H9 (cell line): ENCODE data around the gene LCNL1. TPM values are rescaled to one million over a fixed set of nuclear protein-coding genes. Genes with fewer than 3 reads are reported as not detected.

Experiments
- DNase-seq: peaks from one replicate; pipeline ENCODE4 v3.0.0-alpha.2; 2017
- H2AFZ ChIP-seq: one replicate; pipeline ENCODE4 v1.6.1; 2013; ENCODE audit warnings: mild to moderate bottlenecking, low read length, control low read depth, moderate library complexity
- H2AK5ac ChIP-seq: 2 replicates; pipeline ENCODE4 v1.6.1; 2013; ENCODE audit warnings: low read length, control low read depth, mixed read lengths; ENCODE audit not compliant: insufficient read length
- H2BK120ac ChIP-seq: one replicate; pipeline ENCODE4 v1.6.1; 2013; ENCODE audit warnings: low read depth, mild to moderate bottlenecking, low read length, control low read depth, inconsistent platforms; ENCODE audit not compliant: poor library complexity, severe bottlenecking
- H2BK12ac ChIP-seq: 2 replicates; pipeline ENCODE4 v1.6.1; 2013; ENCODE audit warnings: low read length, control low read depth, mixed read lengths, low read depth; ENCODE audit not compliant: insufficient read length
- H2BK15ac ChIP-seq: 2 replicates; pipeline ENCODE4 v1.6.1; 2013; ENCODE audit warnings: low read depth, low read length, control low read depth
- H2BK20ac ChIP-seq: one replicate; pipeline ENCODE4 v1.6.1; 2013; ENCODE audit warnings: low read depth, mild to moderate bottlenecking, low read length, control low read depth, inconsistent platforms; ENCODE audit not compliant: poor library complexity, severe bottlenecking
- H2BK5ac ChIP-seq: 2 replicates; pipeline ENCODE4 v1.6.1; 2013; ENCODE audit warnings: low read length, control low read depth, mixed read lengths; ENCODE audit not compliant: insufficient read length
- H3K14ac ChIP-seq: 2 replicates; pipeline ENCODE4 v1.6.1; 2013; ENCODE audit warnings: low read length, control low read depth; ENCODE audit not compliant: insufficient read depth
- H3K18ac ChIP-seq: 2 replicates; pipeline ENCODE4 v1.6.1; 2013; ENCODE audit warnings: low read depth, mild to moderate bottlenecking, mixed read lengths, low read length, control low read depth; ENCODE audit not compliant: insufficient read length
- H3K23ac ChIP-seq: 2 replicates; pipeline ENCODE4 v1.6.1; 2013; ENCODE audit warnings: low read length, control low read depth, mixed read lengths, low read depth; ENCODE audit not compliant: insufficient read length
- H3K23me2 ChIP-seq: 2 replicates; pipeline ENCODE4 v1.6.1; 2013; ENCODE audit warnings: low read depth, mild to moderate bottlenecking, mixed read lengths, low read length, control low read depth; ENCODE audit not compliant: insufficient read length, poor library complexity, severe bottlenecking
- H3K27ac ChIP-seq: 2 replicates; pipeline ENCODE4 v1.5.1; 2013; ENCODE audit warnings: low read length, control low read depth, mixed read lengths, low read depth; ENCODE audit not compliant: insufficient read length
- H3K27me3 ChIP-seq: 2 replicates; pipeline ENCODE4 v1.6.1; 2013; ENCODE audit warnings: low read length, control low read depth, inconsistent platforms; ENCODE audit not compliant: insufficient read depth
- H3K4ac ChIP-seq: 2 replicates; pipeline ENCODE4 v1.6.1; 2013; ENCODE audit warnings: low read depth, mild to moderate bottlenecking, control low read depth, inconsistent platforms, low read length, moderate library complexity
- H3K4me1 ChIP-seq: 2 replicates; pipeline ENCODE4 v1.6.1; 2013; ENCODE audit warnings: low read length, control low read depth, inconsistent platforms; ENCODE audit not compliant: insufficient read depth
- H3K4me2 ChIP-seq: 2 replicates; pipeline ENCODE4 v1.6.1; 2013; ENCODE audit warnings: low read length, control low read depth, mixed read lengths; ENCODE audit not compliant: insufficient read length, insufficient read depth
- H3K56ac ChIP-seq: 2 replicates; pipeline ENCODE4 v1.6.1; 2013; ENCODE audit warnings: low read depth, mild to moderate bottlenecking, mixed read lengths, low read length, control low read depth; ENCODE audit not compliant: insufficient read length
- H3K79me1 ChIP-seq: 2 replicates; pipeline ENCODE4 v1.6.1; 2013; ENCODE audit warnings: low read depth, mild to moderate bottlenecking, moderate library complexity, low read length, control low read depth, inconsistent platforms; ENCODE audit not compliant: insufficient read depth, poor library complexity, severe bottlenecking
- H3K79me2 ChIP-seq: 2 replicates; pipeline ENCODE4 v1.6.1; 2013; ENCODE audit warnings: low read length, control low read depth, inconsistent platforms; ENCODE audit not compliant: insufficient read depth
- H3K9ac ChIP-seq: 2 replicates; pipeline ENCODE4 v1.6.1; 2013; ENCODE audit warnings: low read length, control low read depth, mixed read lengths; ENCODE audit not compliant: insufficient read length; ENCODE audit errors: extremely low read depth
- H3K9me3 ChIP-seq: one replicate; pipeline ENCODE4 v1.6.1; 2013; ENCODE audit warnings: low read depth, low read length, inconsistent platforms; ENCODE audit not compliant: control insufficient read depth
- H3T11ph ChIP-seq: one replicate; pipeline ENCODE4 v1.6.1; 2013; ENCODE audit warnings: mild to moderate bottlenecking, low read length, control low read depth, inconsistent platforms
- H4K20me1 ChIP-seq: one replicate; pipeline ENCODE4 v1.6.1; 2013; ENCODE audit not compliant: control insufficient read depth, insufficient read length, insufficient read depth
- H4K5ac ChIP-seq: 2 replicates; pipeline ENCODE4 v1.6.1; 2013; ENCODE audit warnings: low read depth, mild to moderate bottlenecking, mixed read lengths, low read length, control low read depth; ENCODE audit not compliant: insufficient read length
- H4K8ac ChIP-seq: replicated peaks from 2 replicates; pipeline ENCODE4 v1.6.1; 2013; ENCODE audit warnings: low read length, control low read depth, mixed read lengths, low read depth; ENCODE audit not compliant: insufficient read length
- H4K91ac ChIP-seq: 2 replicates; pipeline ENCODE4 v1.6.1; 2013; ENCODE audit warnings: low read depth, mild to moderate bottlenecking, moderate library complexity, mixed read lengths, low read length, control low read depth; ENCODE audit not compliant: insufficient read length
- H3K27ac Mint-ChIP-seq, 3 experiments: 2 replicates in 2 of 3; 3 replicates in 1 of 3; pipeline ENCODE4 v1.8.0; 2020 to 2021; ENCODE audit warnings: mixed read lengths in 3 of 3, mild to moderate bottlenecking in 1 of 3, moderate library complexity in 1 of 3
- H3K27me3 Mint-ChIP-seq: 2 replicates; pipeline ENCODE4 v1.8.0; 2021; ENCODE audit warnings: low read depth, mild to moderate bottlenecking, moderate library complexity, mixed read lengths
- H3K36me3 Mint-ChIP-seq, 3 experiments: 2 replicates in 2 of 3; 3 replicates in 1 of 3; pipeline ENCODE4 v1.8.0; 2020 to 2021; ENCODE audit warnings: low read depth in 3 of 3, mixed read lengths in 3 of 3; ENCODE audit not compliant: insufficient read depth in 1 of 3
- H3K4me1 Mint-ChIP-seq, 2 experiments: 2 replicates each; pipeline ENCODE4 v1.8.0; 2020; ENCODE audit warnings: mixed read lengths in 2 of 2
- H3K4me3 Mint-ChIP-seq, 2 experiments: 2 replicates in 1 of 2; 3 replicates in 1 of 2; pipeline ENCODE4 v1.8.0; 2020 to 2021; ENCODE audit warnings: mild to moderate bottlenecking in 2 of 2, mixed read lengths in 2 of 2, moderate library complexity in 1 of 2
- H3K9me3 Mint-ChIP-seq, 2 experiments: 2 replicates in 1 of 2; 3 replicates in 1 of 2; pipeline ENCODE4 v1.8.0; 2020; ENCODE audit warnings: mild to moderate bottlenecking in 2 of 2, mixed read lengths in 2 of 2, moderate library complexity in 1 of 2
- WGBS: extraction: QIAGEN DNeasy Blood & Tissue Kit; methylation state at CpG from one replicate; pipeline ENCODE4 v1.1.7; 2013; ENCODE audit warnings: missing lambda C conversion rate, low lambda C conversion rate, mixed read lengths; ENCODE audit not compliant: insufficient read length; ENCODE audit errors: extremely low coverage; 5-methylcytosine and 5-hydroxymethylcytosine counted together
- total RNA-seq: library from RNA; stranded (reverse); gene quantifications from 2 replicates; pipeline ENCODE4 v1.2.1, GENCODE V29; 2021
- TF ChIP-seq, protein P1 (sequence below): fragments of 200-600 bp; sonication (generic); conservative IDR thresholded peaks from 3 replicates; pipeline ENCODE4 v1.8.0; 2021; ENCODE audit warnings: antibody characterized with exemption, mild to moderate bottlenecking

Gene LCNL1
- total RNA-seq, 1 experiment from 2014 or later: 0.20 TPM

DNA sequence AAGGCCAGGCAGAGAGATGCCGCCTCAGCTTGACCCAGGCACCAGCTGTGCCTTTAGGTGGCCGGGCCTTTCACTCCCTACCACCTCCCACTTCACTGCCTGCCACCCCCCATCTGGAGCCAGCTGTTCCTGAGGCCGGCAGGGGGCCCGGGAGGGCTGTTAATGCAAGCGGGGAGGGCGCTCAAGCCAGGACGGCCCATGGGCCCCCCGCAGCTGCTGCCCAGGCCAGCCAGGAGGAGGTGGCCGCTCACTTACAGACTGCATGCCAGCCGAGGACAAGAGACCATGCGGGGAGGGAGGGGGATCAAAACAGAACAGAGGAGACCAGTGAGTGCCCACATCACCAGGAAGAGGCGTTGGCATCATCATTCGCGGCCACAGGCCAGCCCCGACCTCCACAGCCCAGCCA, 40.8 kb downstream of the LCNL1 start:
- Histone ChIP-seq H2AFZ (no peak overlapping the region), H3T11ph (no peak overlapping the region), H3K79me1 (no peaks in the 10 kb centered on the region), H3K4ac (no peak overlapping the region), H3K56ac (no peak overlapping the region), H3K14ac (no peak overlapping the region), H3K27ac (no peak overlapping the region), H3K9ac (no peak overlapping the region), H2BK20ac (no peak overlapping the region), H3K9me3 (no peaks in the 10 kb centered on the region), H3K23ac (no peak overlapping the region), H4K8ac (no peak overlapping the region), H4K91ac (no peak overlapping the region), H2AK5ac (no peak overlapping the region), H2BK120ac (no peak overlapping the region), H3K4me2 (no peak overlapping the region), H3K27me3 (no peaks in the 10 kb centered on the region), H2BK12ac (no peak overlapping the region), H2BK15ac (no peak overlapping the region), H3K18ac (no peak overlapping the region), H3K23me2 (peaks cover 9% of the 10 kb centered on the region), H3K4me1 (no peaks in the 10 kb centered on the region), H2BK5ac (no peak overlapping the region), H4K20me1 (no peaks in the 10 kb centered on the region), H3K79me2 (no peaks in the 10 kb centered on the region), H4K5ac (no peak overlapping the region)
- peaks cover 2 to 13% of the 10 kb centered on the region in 2 experiments; a peak in 3 of 4 replicates for H3K4me1 Mint-ChIP-seq
- H3K9me3 Mint-ChIP-seq: no peaks in the 10 kb centered on the region
- H3K4me3 Mint-ChIP-seq: no peak overlapping the region
- peaks cover 12% of the 10 kb centered on the region for H3K27me3 Mint-ChIP-seq
- no CpG with 5 or more reads among the region's 15 CpGs for WGBS
- no peak overlapping the region for H3K27ac Mint-ChIP-seq
- TF ChIP-seq, protein P1, sequence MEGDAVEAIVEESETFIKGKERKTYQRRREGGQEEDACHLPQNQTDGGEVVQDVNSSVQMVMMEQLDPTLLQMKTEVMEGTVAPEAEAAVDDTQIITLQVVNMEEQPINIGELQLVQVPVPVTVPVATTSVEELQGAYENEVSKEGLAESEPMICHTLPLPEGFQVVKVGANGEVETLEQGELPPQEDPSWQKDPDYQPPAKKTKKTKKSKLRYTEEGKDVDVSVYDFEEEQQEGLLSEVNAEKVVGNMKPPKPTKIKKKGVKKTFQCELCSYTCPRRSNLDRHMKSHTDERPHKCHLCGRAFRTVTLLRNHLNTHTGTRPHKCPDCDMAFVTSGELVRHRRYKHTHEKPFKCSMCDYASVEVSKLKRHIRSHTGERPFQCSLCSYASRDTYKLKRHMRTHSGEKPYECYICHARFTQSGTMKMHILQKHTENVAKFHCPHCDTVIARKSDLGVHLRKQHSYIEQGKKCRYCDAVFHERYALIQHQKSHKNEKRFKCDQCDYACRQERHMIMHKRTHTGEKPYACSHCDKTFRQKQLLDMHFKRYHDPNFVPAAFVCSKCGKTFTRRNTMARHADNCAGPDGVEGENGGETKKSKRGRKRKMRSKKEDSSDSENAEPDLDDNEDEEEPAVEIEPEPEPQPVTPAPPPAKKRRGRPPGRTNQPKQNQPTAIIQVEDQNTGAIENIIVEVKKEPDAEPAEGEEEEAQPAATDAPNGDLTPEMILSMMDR: no peak
- DNase-seq: no peak
- H3K36me3 Mint-ChIP-seq: no peaks in the 10 kb centered on the region
